Activated T-helper 1 cell treated with Interleukin-2 at 50 U/mL for 16 hours (primary cell): Measurements from ENCODE around the gene CHIT1.

Experiments used
- DNase-seq: peaks from one replicate; pipeline ENCODE4 v3.0.0-alpha.2; 2020; ENCODE audit warnings: low read depth

CHIT1 gene

DNA sequence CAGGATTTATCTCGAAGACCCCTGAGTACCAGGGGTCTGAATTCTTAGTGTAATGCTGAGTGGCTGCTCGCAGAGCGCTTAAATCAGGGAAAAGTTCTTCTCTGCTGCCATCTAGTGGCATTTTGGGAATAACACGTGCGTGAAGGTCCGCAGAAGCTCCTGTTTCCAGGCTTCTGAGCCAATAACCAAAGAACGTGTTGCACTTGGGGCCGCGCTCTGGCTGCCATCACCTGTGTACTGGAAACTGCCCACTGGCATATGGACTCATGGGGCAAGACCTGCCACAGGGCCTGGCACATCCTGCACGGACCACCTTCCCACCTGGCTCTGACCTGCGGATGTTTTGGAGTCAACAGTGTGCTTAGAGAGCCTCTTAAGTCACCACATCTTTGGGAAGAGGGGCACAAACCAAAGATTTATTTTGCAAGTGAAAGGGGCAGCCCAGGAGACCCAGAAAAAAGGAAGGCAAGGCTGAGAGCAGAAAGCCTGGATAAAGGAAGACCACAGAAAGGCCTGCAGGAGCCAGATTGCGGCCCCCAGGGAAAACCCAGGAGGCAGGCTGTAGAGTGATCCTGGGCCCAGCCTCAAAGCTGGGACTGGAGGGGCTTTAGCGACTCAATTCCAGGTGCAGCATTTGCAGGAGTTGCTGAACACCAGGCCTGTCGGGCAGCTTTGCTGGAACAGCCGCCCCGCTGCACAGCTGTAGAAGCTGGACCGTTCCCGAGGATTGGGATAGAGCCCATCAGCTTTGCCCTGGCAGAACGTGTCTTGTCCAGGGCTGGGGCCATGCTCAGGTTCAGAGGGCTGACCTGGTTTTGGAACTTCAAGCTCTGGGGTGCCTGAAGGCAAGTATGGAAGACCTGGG, 13.0 kb downstream of the CHIT1 start:
- DNase-seq = peak; percentile 17

DNA sequence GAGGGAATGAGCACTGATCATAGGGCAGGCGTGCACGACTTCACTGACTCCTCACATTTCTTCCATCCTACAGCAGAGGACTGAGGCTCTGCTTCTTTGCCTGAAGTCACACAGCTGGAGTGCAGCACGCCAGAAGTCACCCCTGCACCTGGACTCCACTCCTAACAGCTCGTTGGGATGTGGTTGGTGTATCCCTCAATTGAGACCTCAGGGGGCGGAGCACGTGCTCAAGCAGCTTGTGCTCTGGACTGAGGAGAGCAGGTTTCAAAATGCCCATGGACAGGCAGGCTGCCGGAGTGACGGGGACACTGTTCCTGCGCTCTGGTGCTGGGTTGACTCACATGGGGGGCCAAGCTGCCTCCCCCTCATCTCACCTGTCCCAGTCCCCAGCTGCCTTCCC, 13.9 kb downstream of the CHIT1 start:
- DNase-seq = no peak

- no peak for DNase-seq
Measured at GRCh38 chr1:203214871-203215270, 14.6 kb downstream of the CHIT1 start.

DNA sequence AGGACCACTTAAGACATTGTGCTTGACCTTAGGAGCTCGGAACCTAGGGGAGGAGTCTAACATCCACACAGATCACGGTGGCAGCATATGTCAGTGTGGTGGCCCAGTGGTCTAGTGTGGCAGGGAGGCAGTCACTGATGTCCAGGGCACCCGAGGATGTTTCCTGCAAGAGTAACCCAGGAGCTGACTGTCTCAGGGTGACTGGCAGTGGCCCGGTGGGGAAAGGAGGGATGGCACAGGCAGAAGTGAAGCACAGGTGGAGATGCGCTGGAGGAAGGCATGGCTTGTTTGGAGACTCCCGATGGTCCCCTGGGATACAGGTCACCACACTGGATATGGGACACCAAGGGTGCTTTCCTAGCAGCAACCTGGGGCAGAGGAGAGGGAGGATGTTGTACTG, 16.3 kb downstream of the CHIT1 start:
- DNase-seq = no peak

- DNase-seq = no peak
Measured at GRCh38 chr1:203211812-203212211, 17.7 kb downstream of the CHIT1 start.

- DNase-seq = no peak
Measured at GRCh38 chr1:203210988-203211387, 18.5 kb downstream of the CHIT1 start.

DNA sequence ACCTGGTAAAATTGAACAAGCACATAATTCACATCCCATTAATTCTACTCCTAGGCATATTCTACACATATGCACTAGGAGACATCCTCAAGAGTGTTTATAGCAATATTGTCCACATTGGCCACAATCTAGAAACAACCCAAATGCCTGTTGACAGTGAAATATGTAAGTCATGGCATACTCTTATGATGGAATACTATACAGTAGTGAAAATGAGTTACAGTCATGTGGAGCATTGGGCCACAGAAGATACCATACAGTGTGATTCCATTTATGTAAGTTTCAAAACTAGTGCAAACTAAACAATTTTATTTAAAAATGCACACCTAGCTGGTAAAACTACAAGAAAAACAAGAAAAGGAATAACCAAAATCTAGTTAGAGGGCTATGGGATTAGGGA, 19.1 kb downstream of the CHIT1 start:
- DNase-seq = no peak

- no peak for DNase-seq
Measured at GRCh38 chr1:203208181-203208580, 21.3 kb downstream of the CHIT1 start.

GRCh38 chr1:203207751-203208150, 21.7 kb downstream of the CHIT1 start:
- no peak for DNase-seq

- DNase-seq = no peak
Measured at GRCh38 chr1:203206129-203206687, 23.3 kb downstream of the CHIT1 start.

DNA sequence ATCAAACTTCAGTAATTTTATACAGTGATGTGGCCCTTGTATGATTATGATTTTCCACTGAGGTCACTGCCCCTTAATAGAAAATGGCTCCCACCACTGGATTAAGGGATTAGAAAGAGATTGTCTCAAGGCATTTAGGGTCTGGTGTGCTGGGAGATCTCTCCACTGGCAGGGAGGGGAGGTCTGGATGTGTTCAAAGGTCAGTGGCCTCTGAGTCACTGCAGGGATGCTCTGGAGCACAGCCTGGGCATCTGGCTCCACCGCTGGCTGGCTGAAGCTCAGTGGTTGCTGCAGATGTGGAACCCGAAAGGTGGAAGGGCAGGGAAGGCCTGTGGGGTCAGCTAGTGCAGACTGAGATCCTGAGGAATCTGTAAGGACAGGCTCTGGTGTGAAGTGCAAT, 24.7 kb downstream of the CHIT1 start:
- no peak for DNase-seq

- no peak for DNase-seq
Measured at GRCh38 chr1:203202431-203203245, 26.8 kb downstream of the CHIT1 start.

- DNase-seq = no peak
Measured at GRCh38 chr1:203201516-203202205, 27.8 kb downstream of the CHIT1 start.

DNA sequence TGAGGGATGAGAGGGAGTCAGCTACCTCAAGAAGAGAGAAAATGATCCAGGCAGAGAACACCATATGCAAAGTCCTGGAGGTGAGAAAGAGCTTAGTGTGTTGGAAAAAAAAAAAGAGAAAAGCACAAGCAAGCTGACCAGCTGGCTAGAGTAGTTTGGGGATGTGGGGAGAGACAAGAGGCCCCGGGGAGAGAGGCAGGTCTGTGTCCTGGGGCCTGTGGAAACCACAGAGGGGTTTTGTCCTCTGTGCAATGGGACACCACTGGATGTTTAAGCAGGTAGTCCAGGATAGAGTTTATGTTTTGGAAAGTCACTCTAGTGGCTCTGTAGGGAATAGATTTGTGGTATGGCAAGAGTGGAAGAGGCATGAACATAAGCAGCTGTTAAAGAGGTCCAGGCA, 28.6 kb downstream of the CHIT1 start:
- DNase-seq = no peak

DNA sequence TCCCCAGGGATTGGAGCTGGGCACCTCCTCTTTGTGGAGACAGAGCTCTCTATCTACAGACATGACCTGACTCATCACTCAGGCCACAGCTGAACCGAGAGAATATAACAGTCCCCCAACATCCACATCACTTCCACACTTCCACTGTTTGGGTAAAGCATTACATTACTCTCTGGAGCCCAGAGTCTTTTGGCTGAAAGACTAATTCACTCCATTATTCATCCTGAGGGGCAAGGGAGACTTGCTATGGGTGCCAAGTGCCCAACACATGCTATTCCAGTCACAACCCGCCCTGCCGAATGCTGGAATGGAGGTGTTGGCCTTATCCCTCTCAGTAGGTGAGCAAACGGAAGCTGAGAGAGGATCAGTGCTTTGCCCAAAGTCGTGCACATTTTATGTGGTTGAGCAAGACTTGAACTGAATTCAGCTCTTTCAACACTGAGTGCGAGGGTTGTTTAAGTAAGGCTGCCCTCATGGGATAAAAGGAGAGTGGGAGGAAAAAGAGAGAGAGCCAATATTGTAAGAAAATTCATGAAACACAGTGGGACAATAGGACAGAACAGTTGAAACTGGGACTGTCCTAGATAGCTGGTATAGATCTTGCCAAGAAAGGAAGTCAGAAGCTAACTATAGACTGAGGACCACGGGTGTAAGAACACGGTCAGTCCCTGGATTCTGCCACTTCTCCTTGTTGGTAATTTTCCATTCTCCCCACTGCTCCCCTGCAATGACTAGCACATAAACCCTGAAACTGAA, 29.5 kb downstream of the CHIT1 start:
- no peak for DNase-seq

GRCh38 chr1:203199481-203199815, 30.0 kb downstream of the CHIT1 start:
- DNase-seq = no peak

DNA sequence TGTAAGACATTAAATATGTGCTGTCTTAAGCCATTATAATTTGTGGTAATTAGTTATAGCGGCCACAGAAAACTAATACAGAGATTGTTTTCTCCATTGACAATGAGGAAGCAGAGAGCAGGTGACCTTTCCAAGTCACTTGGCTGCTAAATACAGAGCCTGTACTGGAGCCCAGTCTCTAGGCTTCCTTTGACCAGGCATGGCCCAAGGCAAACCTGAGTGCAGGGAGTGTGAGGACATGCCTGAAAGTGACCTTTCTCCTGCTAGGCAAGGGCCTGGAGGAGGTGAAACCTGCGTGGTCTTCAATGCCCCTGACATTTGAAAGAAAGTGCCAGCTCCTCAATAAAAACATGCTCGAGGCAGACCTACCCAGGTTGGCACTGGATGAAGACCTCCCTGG, 30.5 kb downstream of the CHIT1 start:
- DNase-seq = no peak

DNA sequence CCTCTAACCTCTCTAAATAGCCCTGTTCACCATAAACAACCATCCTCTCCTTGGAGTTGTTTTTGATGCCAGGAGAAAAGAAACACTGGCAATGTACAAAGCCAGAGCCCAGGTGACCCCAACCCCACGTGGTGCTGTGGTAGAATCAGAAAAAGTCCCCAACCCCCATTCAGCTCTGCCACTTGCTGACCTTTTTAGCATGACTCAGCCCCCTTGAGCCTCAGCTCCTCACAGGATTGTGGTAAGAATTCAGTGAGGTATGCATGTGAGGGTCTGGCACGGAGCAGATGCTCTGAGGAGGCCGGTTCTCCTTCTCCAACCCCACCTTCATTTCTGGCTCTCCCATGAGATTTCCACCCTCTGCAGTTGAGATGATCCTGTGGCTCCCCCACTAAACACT, 31.8 kb downstream of the CHIT1 start:
- no peak for DNase-seq

DNA sequence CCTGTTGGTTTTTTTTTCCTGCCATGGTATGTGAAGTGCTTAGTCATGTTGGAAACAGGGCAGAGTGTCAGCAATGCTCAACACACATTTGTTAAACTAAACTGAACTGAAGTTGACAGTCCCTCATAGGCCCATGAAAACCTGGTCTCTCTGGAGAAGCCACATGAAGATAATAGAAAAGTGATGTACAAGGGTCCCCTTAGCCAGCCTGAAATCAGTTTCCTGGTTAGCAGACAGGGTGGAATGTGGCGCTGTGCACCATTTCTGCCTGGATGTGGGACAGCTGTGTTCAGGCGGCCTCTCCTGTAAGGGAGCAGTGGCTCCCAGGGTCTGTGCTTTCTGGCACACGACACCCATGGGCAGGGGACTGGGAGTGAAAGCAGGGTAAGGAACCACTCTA, 33.1 kb downstream of the CHIT1 start:
- no peak for DNase-seq

DNA sequence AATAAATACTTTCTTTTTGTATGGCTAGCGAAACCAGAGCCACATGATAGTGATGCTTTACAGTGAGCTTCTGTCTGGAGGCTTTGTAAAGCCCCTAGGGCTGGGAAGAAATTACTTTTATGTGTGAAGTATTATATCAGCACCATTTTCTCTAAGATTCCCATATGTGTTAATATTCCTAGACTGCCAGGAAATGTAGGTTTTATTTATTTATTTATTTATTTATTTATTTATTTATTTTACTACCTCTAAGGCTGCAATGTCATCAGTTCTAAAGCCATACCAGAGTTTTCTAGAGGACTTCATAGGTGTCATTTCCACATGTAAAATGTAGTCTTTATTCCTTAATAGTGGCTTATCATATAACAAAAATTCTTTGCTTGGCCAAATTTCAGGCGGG, 38.5 kb downstream of the CHIT1 start:
- no peak for DNase-seq

- no peak for DNase-seq
Measured at GRCh38 chr1:203189951-203190352, 39.5 kb downstream of the CHIT1 start.
